HG03571 (cell line): Measurements from ENCODE around the gene GADD45A.
"Not testable (repeated sequence)": the region's sequence is repeated elsewhere in the genome, so short reads cannot be mapped to it uniquely, and the experiment has no call there.

Experiments
- ATAC-seq: cut with Tn5 transposase; IDR thresholded peaks from one replicate; pipeline ENCODE4 v1.9.1; 2021; ENCODE audit not compliant: unreplicated experiment

Gene GADD45A

GRCh38 chr1:67717876-67718275, 32.9 kb downstream of the GADD45A start:
- ATAC-seq, result no peak

- ATAC-seq, result no peak
Observed at GRCh38 chr1:67719329-67720196, 34.6 kb downstream of the GADD45A start.

GRCh38 chr1:67721112-67721511, 36.1 kb downstream of the GADD45A start:
- ATAC-seq, result no peak

GRCh38 chr1:67721650-67722291, 36.8 kb downstream of the GADD45A start:
- ATAC-seq, result no peak

- ATAC-seq, result no peak
Observed at GRCh38 chr1:67722292-67722944, 37.4 kb downstream of the GADD45A start.

- ATAC-seq, result no peak
Observed at GRCh38 chr1:67723126-67723525, 38.1 kb downstream of the GADD45A start.

- no peak for ATAC-seq
Observed at GRCh38 chr1:67723620-67724019, 38.6 kb downstream of the GADD45A start.

- ATAC-seq, result no peak
Observed at GRCh38 chr1:67724928-67725560, 40.0 kb downstream of the GADD45A start.

- ATAC-seq, result no peak
Observed at GRCh38 chr1:67726224-67726623, 41.2 kb downstream of the GADD45A start.

GRCh38 chr1:67729872-67730271, 44.9 kb downstream of the GADD45A start:
- ATAC-seq, result no peak

GRCh38 chr1:67730312-67730711, 45.3 kb downstream of the GADD45A start:
- not testable (repeated sequence) for ATAC-seq

GRCh38 chr1:67731322-67731721, 46.3 kb downstream of the GADD45A start:
- no peak for ATAC-seq

GRCh38 chr1:67732750-67733151, 47.8 kb downstream of the GADD45A start:
- no peak for ATAC-seq

GRCh38 chr1:67733681-67734322, 48.8 kb downstream of the GADD45A start:
- no peak for ATAC-seq

- ATAC-seq, result no peak
Observed at GRCh38 chr1:67734323-67734690, 49.3 kb downstream of the GADD45A start.

- ATAC-seq, result no peak
Observed at GRCh38 chr1:67735206-67735605, 50.2 kb downstream of the GADD45A start.

- peak; percentile 94 for ATAC-seq
Observed at GRCh38 chr1:67735806-67736627, 51.0 kb downstream of the GADD45A start.

GRCh38 chr1:67736750-67737149, 51.7 kb downstream of the GADD45A start:
- ATAC-seq, result no peak

- no peak for ATAC-seq
Observed at GRCh38 chr1:67737875-67738274, 52.9 kb downstream of the GADD45A start.
